Measurements from ENCODE around the gene ANO4.
"Not testable (repeated sequence)": the region's sequence is repeated elsewhere in the genome, so short reads cannot be mapped to it uniquely, and the experiment has no call there.

The ANO4 gene

GRCh38 chr12:101078536-101079285 is 284.1 kb downstream of the ANO4 start:
- peaks cover 3% of the 10 kb centered on the region for H3K27me3 Mint-ChIP-seq
- H3K36me3 Mint-ChIP-seq = no peaks in the 10 kb centered on the region

DNA sequence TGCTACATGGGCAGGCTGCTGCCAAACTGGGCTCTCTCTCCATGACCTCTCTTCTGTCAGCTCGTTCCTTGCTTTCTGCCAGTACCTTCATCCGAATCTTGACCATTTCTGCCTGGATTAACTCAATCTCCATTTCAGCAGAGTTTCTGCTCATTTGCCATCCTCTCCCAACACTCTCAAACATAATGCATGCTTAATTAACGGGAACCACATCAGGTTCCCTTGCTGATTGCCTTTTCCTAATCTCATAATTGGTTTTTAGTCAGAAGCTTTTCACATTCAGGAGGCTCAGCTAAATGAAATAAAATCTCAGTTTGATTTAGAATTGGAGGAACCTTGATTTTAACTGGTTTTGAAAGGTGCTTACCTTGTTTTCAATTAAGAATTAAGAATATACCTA is 288.1 kb downstream of the ANO4 start:
- H3K27ac Mint-ChIP-seq = no peak overlapping the region
- H3K4me3 Mint-ChIP-seq = no peak overlapping the region
- H3K27me3 Mint-ChIP-seq = peaks cover 6% of the 10 kb centered on the region
- H3K4me1 Mint-ChIP-seq = no peaks in the 10 kb centered on the region
- H3K36me3 Mint-ChIP-seq = no peaks in the 10 kb centered on the region
- peaks cover 3% of the 10 kb centered on the region for H3K9me3 Mint-ChIP-seq

More at GRCh38 chr12:101078536-101079285, 284.1 kb downstream of the ANO4 start:
- no peak overlapping the region for H3K27ac Mint-ChIP-seq
- H3K9me3 Mint-ChIP-seq = no peaks in the 10 kb centered on the region
- H3K4me3 Mint-ChIP-seq = no peak overlapping the region
- H3K4me1 Mint-ChIP-seq = no peaks in the 10 kb centered on the region

DNA sequence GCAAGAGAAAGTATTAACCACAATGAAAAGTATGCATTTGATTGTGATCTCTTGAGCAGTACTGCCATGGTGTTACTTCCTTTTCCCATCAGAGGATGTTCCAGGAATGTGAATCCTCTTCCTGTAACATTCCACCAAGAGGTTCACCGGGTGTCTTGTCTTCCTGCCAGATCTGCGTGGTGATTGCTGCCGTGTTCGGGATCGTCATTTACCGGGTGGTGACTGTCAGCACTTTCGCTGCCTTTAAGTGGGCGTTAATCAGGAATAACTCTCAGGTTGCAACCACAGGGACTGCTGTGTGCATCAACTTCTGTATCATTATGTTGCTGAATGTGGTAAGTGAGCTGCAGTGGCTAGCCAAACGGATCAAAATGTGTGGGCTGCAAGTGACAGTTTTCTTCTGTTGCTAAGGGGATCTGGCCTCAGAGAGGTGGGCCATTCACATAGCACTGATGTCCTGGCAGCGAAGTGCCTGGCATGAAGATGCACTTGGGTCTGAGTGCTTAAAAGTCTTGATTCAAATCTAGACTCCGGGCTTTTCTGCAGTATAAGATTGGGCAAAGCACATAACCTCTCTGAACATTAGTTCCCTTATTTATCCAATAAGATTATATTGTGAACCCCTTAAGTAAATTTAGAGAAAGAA is 292.0 kb downstream of the ANO4 start:
- Mint-ChIP-seq H3K27me3 (peaks cover 4% of the 10 kb centered on the region), H3K4me1 (no peaks in the 10 kb centered on the region), H3K27ac (no peak overlapping the region), H3K4me3 (no peak overlapping the region), H3K9me3 (peaks cover 8% of the 10 kb centered on the region), H3K36me3 (no peaks in the 10 kb centered on the region)

GRCh38 chr12:101087920-101088319 is 293.3 kb downstream of the ANO4 start:
- no peak overlapping the region for H3K4me3 Mint-ChIP-seq
- H3K9me3 Mint-ChIP-seq = peaks cover 8% of the 10 kb centered on the region
- no peak overlapping the region for H3K27ac Mint-ChIP-seq
- H3K27me3 Mint-ChIP-seq = peaks cover 3% of the 10 kb centered on the region
- H3K36me3 Mint-ChIP-seq = no peaks in the 10 kb centered on the region
- H3K4me1 Mint-ChIP-seq = no peaks in the 10 kb centered on the region

GRCh38 chr12:101089271-101089670 is 294.7 kb downstream of the ANO4 start:
- peaks cover 8% of the 10 kb centered on the region for H3K9me3 Mint-ChIP-seq
- H3K27ac Mint-ChIP-seq = no peak overlapping the region
- peaks cover 3% of the 10 kb centered on the region for H3K27me3 Mint-ChIP-seq
- H3K36me3 Mint-ChIP-seq = no peaks in the 10 kb centered on the region
- H3K4me3 Mint-ChIP-seq = no peak overlapping the region
- no peaks in the 10 kb centered on the region for H3K4me1 Mint-ChIP-seq

GRCh38 chr12:101090222-101090621 is 295.6 kb downstream of the ANO4 start:
- not testable (repeated sequence) for H3K9me3 Mint-ChIP-seq, H3K27me3 Mint-ChIP-seq, H3K27ac Mint-ChIP-seq, H3K4me3 Mint-ChIP-seq, H3K36me3 Mint-ChIP-seq, H3K4me1 Mint-ChIP-seq

DNA sequence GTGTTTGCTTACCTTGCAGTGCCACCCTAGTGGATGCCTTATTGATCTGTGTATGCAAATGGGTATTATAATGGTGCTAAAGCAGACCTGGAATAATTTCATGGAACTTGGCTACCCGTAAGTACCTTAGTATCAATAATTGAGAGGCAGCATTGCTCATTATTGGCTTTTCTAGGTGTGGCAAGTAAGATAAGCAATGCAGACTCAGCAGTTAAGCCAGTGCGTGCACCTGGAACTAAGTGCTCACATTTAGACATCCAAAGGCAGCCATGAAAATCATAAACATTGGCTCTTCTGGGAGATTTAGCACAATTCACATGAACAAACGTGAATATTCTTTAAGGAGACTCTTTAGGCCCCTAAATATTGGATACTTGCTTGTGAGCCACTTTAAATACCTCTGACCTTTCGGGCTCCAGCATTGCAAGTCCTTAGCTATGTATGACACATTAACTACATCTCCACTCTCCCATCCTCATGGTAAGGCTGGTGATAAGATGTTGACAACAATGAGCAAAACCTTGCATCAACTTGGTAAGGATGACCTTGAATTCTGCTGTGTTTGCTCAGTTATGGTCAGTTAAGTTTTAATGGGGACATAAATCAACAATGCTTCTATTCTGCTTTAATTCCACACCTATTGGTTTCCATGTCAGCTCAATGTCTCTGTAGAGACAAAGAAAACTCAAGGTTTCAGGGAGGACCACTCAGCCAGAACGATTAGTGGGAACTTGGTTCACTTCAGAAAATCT is 303.4 kb downstream of the ANO4 start:
- H3K9me3 Mint-ChIP-seq = no peaks in the 10 kb centered on the region
- no peaks in the 10 kb centered on the region for H3K4me1 Mint-ChIP-seq
- H3K27me3 Mint-ChIP-seq = peaks cover 2% of the 10 kb centered on the region
- no peak overlapping the region for H3K4me3 Mint-ChIP-seq
- no peak overlapping the region for H3K27ac Mint-ChIP-seq
- H3K36me3 Mint-ChIP-seq = no peaks in the 10 kb centered on the region

- H3K4me1 Mint-ChIP-seq = no peaks in the 10 kb centered on the region
- H3K4me3 Mint-ChIP-seq = no peak overlapping the region
- no peaks in the 10 kb centered on the region for H3K36me3 Mint-ChIP-seq
- H3K9me3 Mint-ChIP-seq = no peaks in the 10 kb centered on the region
- peaks cover 6% of the 10 kb centered on the region for H3K27me3 Mint-ChIP-seq
- H3K27ac Mint-ChIP-seq = no peak overlapping the region
These were observed 312.6 kb downstream of the ANO4 start for GRCh38 chr12:101107032-101107763.

GRCh38 chr12:101108130-101108529 is 313.6 kb downstream of the ANO4 start:
- Mint-ChIP-seq H3K4me3 (no peak overlapping the region), H3K9me3 (no peaks in the 10 kb centered on the region), H3K27ac (no peak overlapping the region), H3K36me3 (no peaks in the 10 kb centered on the region), H3K27me3 (peaks cover 6% of the 10 kb centered on the region), H3K4me1 (no peaks in the 10 kb centered on the region)

DNA sequence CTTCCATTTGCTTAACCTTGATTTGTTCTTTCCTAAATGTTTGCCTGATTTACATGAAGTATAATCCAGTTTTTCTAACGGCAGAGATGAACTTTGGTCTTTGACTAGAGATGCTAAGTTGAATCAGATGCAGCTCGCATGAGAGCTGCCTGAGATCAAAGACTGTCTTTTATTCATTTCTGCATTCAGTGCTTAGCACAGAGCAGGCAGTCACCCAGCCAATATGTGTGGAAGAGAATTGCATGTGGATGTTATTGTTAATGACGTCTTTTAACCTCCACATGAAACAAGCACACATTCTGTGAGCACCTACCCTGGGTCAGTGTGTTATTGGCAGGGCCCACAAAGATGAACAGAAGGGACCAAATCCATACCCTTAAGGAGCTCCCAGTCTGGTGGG is 316.3 kb downstream of the ANO4 start:
- Mint-ChIP-seq H3K4me1 (no peaks in the 10 kb centered on the region), H3K27me3 (peaks cover 2% of the 10 kb centered on the region), H3K36me3 (no peaks in the 10 kb centered on the region), H3K9me3 (no peaks in the 10 kb centered on the region), H3K27ac (no peak overlapping the region), H3K4me3 (no peak overlapping the region)

DNA sequence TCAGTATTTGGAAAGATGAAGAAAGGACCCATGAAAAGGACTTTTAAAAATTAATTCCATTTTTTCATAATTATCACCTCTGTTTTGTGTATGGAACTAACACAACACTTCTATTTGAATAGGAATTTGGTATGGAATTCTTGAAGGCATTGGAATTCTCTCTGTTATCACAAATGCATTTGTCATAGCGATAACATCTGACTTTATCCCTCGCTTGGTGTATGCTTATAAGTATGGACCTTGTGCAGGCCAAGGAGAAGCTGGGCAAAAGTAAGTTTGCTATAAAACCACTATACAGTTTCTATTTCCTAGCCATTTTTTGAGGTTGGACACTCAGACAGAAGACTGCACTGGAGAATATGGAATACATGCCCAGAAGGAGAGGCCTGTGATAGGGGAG is 316.9 kb downstream of the ANO4 start:
- Mint-ChIP-seq H3K27ac (no peak overlapping the region), H3K36me3 (no peaks in the 10 kb centered on the region), H3K4me3 (no peak overlapping the region), H3K27me3 (peaks cover 2% of the 10 kb centered on the region), H3K4me1 (no peaks in the 10 kb centered on the region), H3K9me3 (no peaks in the 10 kb centered on the region)

- H3K4me3 Mint-ChIP-seq = no peak overlapping the region
These were observed 320.8 kb downstream of the ANO4 start for GRCh38 chr12:101115326-101115725.

DNA sequence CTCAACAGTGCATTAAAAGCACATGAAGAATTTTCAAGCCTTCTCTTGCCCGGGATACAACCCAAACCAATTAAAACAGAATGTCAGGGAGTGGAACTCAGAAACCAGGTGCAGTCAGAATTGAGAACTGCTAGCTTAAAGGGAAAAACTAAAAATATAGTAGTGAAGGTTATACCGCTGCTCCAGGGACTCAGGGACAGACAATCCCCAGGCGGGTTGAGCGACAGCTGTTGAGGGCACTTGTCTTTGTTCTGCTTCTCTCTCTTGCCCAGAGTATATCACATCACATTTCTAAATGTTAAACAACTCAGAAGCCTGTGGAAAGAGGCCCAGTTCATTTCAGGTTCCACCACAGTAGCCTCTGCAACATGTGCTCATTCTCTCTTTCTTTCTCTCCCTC is 322.3 kb downstream of the ANO4 start:
- H3K4me1 Mint-ChIP-seq = no peaks in the 10 kb centered on the region
- no peaks in the 10 kb centered on the region for H3K9me3 Mint-ChIP-seq
- H3K36me3 Mint-ChIP-seq = no peaks in the 10 kb centered on the region
- H3K4me3 Mint-ChIP-seq = no peak overlapping the region
- H3K27me3 Mint-ChIP-seq = no peaks in the 10 kb centered on the region
- H3K27ac Mint-ChIP-seq = no peak overlapping the region

More at GRCh38 chr12:101115326-101115725, 320.8 kb downstream of the ANO4 start:
- Mint-ChIP-seq H3K36me3 (no peaks in the 10 kb centered on the region), H3K27ac (no peak overlapping the region), H3K4me1 (no peaks in the 10 kb centered on the region), H3K27me3 (no peaks in the 10 kb centered on the region), H3K9me3 (no peaks in the 10 kb centered on the region)

- Mint-ChIP-seq H3K4me3 (no peak overlapping the region), H3K9me3 (no peaks in the 10 kb centered on the region), H3K4me1 (no peaks in the 10 kb centered on the region), H3K27ac (no peak overlapping the region), H3K36me3 (no peaks in the 10 kb centered on the region), H3K27me3 (no peaks in the 10 kb centered on the region)
These were observed 323.3 kb downstream of the ANO4 start for GRCh38 chr12:101117842-101118241.

GRCh38 chr12:101127521-101128219 is 333.1 kb downstream of the ANO4 start:
- H3K4me3 Mint-ChIP-seq = no peak overlapping the region
- H3K9me3 Mint-ChIP-seq = no peaks in the 10 kb centered on the region
- no peaks in the 10 kb centered on the region for H3K36me3 Mint-ChIP-seq
- no peak overlapping the region for H3K27ac Mint-ChIP-seq
- peaks cover 6% of the 10 kb centered on the region for H3K27me3 Mint-ChIP-seq
- no peaks in the 10 kb centered on the region for H3K4me1 Mint-ChIP-seq
